Activated naive CD4-positive, alpha-beta T cell treated with anti-CD3 and anti-CD28 coated beads, Interleukin-2, amount 10 ng/mL, durations not matched to agents 7 days and 5 days (primary cell): ENCODE data around the gene ABLIM2.

Experiments used
- CTCF ChIA-PET: fragments of 350-600 bp; sonication (Branson Sonifier 250); formaldehyde crosslinking; loops from one replicate; lab custom pipeline; 2021; ENCODE audit warnings: antibody characterized with exemption; lab: Charles Lee
- DNase-seq: peaks from one replicate; pipeline ENCODE4 v3.0.0-alpha.2; 2020
- H3K27ac Mint-ChIP-seq: one replicate; pipeline ENCODE4 v1.8.0; 2021; ENCODE audit warnings: mild to moderate bottlenecking, moderate library complexity, mixed read lengths
- H3K27me3 Mint-ChIP-seq: one replicate; pipeline ENCODE4 v1.8.0; 2021; ENCODE audit warnings: mild to moderate bottlenecking, mixed read lengths
- H3K36me3 Mint-ChIP-seq: one replicate; pipeline ENCODE4 v1.8.0; 2021; ENCODE audit warnings: mixed read lengths
- H3K4me1 Mint-ChIP-seq: one replicate; pipeline ENCODE4 v1.8.0; 2021; ENCODE audit warnings: mixed read lengths
- H3K4me3 Mint-ChIP-seq: one replicate; pipeline ENCODE4 v1.8.0; 2021; ENCODE audit warnings: mild to moderate bottlenecking, moderate library complexity, mixed read lengths
- H3K9me3 Mint-ChIP-seq: one replicate; pipeline ENCODE4 v1.8.0; 2021; ENCODE audit warnings: mixed read lengths

The ABLIM2 gene

DNA sequence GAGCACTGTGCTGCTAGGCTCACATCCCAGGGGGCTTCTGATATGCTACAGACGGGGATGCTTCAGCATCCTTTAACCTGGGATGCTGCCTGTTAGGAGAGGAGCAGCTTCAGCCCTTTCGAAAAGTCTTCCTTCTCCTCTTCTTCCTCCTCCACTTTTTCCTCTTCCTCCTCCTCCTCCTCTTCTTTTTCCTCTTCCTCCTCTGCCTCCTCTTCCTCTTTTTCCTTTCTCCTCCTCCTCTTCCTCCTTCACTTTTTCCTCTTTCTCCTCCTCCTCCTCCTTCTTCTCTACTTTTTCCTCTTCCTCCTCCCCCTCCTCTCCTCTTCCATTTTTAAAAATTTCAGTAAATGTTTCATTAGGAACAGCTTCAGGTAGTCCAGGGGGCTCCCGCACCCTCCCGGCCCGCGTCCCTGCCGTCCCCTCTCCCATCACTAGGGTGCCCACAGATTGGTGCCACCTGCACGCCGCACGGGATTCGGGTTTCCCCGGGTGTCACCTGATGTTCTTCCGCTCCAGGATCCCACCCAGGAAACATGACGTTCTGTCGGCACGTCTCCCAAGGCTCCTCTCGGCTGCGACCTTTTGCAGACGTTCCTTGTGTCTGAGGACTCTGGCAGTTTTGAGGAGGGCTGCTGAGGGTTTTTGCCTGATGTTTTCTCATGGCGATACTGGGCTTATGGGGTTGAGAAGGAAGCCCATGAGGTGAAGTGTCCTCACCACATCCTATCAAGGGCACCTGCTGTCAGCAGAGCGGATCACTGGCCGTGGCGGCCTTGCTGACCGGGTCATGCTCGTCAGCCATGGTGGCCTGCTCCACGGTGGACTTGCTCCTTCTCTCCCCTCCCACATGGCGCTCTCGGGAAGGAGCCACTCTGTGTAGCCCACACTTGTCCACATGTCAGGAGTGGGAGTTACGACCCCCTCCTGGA is 135.6 kb downstream of the ABLIM2 start:
- H3K36me3 Mint-ChIP-seq: no peaks in the 10 kb centered on the region
- no peak for DNase-seq
- H3K4me3 Mint-ChIP-seq: no peak overlapping the region
- CTCF ChIA-PET: no interaction called here
- H3K27ac Mint-ChIP-seq: no peak overlapping the region
- peaks cover 26% of the 10 kb centered on the region for H3K27me3 Mint-ChIP-seq
- H3K9me3 Mint-ChIP-seq: no peaks in the 10 kb centered on the region
- H3K4me1 Mint-ChIP-seq: peaks cover 3% of the 10 kb centered on the region

DNA sequence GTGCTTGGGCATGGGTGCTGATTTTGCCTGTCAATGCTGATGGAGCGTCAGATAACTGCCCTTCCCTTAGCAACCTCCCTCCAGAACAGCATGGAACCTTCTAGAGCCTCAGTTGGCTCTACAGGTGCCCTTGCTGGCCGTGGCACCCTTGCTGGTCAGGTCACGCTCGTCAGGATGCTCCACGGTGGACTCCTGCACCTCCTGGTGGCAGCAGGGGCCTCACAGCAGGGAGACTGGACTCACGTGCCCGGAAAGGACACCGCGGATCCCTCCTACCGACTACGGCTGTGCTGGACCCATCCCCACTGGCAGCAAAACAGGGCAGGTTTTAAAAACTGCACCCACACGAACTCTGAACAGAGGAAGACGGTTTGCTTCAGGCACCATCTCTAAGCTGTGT is 136.8 kb downstream of the ABLIM2 start:
- H3K27me3 Mint-ChIP-seq: peaks cover 26% of the 10 kb centered on the region
- no peaks in the 10 kb centered on the region for H3K9me3 Mint-ChIP-seq
- no peak overlapping the region for H3K4me3 Mint-ChIP-seq
- no peak overlapping the region for H3K27ac Mint-ChIP-seq
- peaks cover 3% of the 10 kb centered on the region for H3K4me1 Mint-ChIP-seq
- CTCF ChIA-PET: no interaction called here
- no peak for DNase-seq
- H3K36me3 Mint-ChIP-seq: no peaks in the 10 kb centered on the region

DNA sequence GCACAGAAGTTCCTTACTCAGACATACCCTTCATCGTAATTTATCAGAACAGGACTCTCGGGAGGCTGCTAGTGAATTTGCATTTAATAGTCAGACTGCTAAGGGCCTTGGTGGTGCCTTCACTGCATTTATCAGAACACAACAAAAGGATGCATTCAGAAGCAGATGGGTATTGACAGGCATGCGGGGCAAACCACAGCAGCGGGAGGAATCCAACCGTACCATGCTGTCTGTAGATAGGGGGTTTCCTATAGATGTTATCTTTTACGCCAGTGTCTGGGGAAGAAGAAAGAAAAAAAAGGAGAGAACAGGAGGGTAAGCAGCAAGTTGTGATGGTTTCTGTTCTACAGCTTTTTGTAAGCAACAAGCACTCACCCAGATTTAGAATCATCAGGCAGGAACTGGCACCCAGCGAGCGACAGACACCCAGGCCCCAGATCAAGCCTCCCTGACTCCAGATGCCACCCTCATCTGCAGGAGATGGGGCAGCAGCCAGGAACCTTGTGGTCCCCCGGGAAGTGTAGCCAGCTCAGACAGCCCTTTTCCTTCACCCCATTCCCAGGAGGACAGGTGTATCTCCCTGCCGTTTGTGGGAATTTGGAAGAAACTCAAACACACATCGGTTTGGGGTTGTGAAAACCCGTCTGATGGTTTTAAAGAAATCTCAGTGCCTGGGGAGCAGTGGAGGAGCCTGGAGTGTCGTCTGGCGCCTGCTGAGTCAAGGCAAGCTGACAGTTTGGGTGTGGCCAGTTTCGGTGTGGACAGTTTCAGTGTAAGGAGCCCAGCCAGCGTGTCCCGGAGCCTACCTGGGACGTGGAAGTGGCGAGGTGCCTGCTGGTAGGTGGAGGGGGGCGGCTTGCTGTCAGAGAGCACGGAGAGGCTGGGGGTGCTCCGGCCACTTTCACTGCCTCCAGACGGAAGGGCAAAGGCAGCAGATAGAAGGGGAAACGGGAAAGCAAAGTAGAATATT is 138.9 kb downstream of the ABLIM2 start:
- Mint-ChIP-seq H3K4me1 (peaks cover 3% of the 10 kb centered on the region), H3K4me3 (no peak overlapping the region)

DNA sequence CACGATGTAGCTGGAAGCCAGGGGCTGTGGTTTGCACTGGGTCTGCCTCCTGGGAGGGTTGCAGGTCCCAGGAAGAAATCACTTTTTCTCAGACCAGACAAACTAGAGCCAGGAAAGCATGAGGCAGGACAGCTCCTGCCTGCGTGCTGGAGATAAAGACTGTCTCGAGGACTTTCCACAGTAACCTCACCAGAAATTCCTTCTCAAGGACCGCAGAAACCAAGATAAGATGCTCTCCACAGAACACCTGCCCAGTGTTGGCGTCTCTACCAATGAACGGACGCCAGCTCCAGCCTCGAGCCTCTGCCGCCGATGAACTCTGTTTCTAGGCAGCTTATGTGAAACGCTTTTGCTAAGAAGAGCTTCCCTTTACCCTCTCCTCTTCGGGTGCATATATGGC is 142.1 kb downstream of the ABLIM2 start:
- CTCF ChIA-PET: no interaction called here
- H3K4me3 Mint-ChIP-seq: no peak overlapping the region
- peaks cover 3% of the 10 kb centered on the region for H3K4me1 Mint-ChIP-seq
- no peaks in the 10 kb centered on the region for H3K36me3 Mint-ChIP-seq
- peaks cover 48% of the 10 kb centered on the region for H3K27me3 Mint-ChIP-seq
- H3K27ac Mint-ChIP-seq: no peak overlapping the region
- no peak for DNase-seq
- H3K9me3 Mint-ChIP-seq: no peaks in the 10 kb centered on the region

More for the DNA sequence above, 138.9 kb downstream of the ABLIM2 start:
- no peak overlapping the region for H3K27ac Mint-ChIP-seq
- no peaks in the 10 kb centered on the region for H3K9me3 Mint-ChIP-seq
- H3K27me3 Mint-ChIP-seq: peaks cover 38% of the 10 kb centered on the region
- DNase-seq: no peak
- H3K36me3 Mint-ChIP-seq: no peaks in the 10 kb centered on the region
- CTCF ChIA-PET: interaction anchor here (0.6 kb wide), 1 partner anchor 339 kb away, joined by 3 read pairs; no protein-coding TSS in a partner anchor

DNA sequence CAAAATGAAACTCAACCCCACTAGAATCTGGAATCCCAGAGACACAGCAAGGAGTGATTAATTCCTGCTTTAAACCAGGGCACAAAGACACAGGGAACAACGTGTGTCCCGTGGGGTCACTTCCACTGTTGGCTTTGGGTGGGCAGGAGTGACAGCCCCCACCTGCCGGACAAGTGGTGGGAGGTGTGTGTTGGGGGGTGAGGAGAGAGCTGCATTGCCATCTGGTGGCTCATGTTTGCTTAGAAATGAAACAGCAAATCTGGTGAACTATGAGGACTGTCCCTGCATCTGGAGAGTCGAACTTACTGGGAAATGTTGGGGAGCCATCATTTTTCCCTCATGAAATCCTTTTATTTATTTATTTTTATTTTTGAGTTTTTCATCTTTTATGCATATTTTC is 143.1 kb downstream of the ABLIM2 start:
- CTCF ChIA-PET: no interaction called here
- Mint-ChIP-seq H3K27me3 (peaks cover 48% of the 10 kb centered on the region), H3K36me3 (no peaks in the 10 kb centered on the region), H3K9me3 (no peaks in the 10 kb centered on the region), H3K4me1 (peaks cover 3% of the 10 kb centered on the region), H3K4me3 (no peak overlapping the region), H3K27ac (no peak overlapping the region)
- no peak for DNase-seq

DNA sequence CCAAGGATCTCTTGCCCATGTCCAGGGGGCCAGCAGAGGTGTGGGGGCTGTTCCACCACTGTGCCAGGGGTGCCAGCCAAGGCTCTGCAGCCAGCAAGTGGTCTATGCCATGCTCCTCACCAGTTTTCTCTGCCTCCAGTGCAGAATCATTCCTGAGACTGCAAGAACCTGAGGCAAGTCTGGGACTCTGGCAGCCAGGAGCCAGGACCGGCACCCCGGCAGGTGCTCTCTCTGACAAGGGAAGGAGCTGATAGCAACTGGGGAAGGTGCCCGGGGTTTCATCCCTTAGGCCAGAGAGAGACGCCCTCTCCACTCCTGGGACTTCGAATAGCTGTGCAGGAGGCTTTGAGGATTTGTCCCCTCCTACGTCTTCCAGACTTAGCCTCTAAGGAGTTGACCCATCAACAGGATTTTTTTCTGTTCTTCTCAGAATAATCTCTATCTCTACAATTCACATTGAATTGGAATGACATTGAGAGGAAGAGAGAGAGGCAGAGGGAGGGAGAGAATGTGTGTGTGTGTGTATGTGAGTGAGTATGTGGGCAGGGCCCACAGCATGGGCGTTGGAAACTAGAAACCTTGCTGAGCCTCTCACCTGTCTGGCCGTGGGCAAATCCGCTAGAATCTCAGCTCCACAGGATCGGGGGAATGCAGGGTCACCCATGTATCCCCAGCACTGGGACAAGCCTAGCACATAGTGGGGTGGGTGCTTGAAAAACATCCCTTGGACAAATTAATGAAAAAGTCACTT is 144.5 kb downstream of the ABLIM2 start:
- Mint-ChIP-seq H3K36me3 (no peaks in the 10 kb centered on the region), H3K9me3 (no peaks in the 10 kb centered on the region), H3K27me3 (peaks cover 38% of the 10 kb centered on the region), H3K4me3 (no peak overlapping the region), H3K27ac (no peak overlapping the region), H3K4me1 (no peaks in the 10 kb centered on the region)
- CTCF ChIA-PET: no interaction called here
- no peak for DNase-seq

DNA sequence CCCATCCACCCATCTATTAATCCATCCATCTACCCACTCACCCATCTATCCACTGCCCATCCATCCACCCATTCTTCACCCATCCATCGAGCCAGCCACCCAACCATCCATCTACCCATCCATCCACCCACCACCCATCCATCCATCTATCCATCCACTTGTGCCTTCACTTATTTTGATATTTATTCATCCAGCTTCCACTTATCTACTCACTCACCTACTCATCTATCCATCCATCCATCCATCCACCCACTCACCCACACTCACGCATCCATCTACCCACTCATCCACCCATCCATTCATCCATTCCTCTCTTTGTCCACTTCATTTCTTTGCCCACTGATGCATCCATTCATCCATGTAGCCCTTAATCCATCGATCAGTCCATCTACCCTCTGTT is 146.1 kb downstream of the ABLIM2 start:
- no peak overlapping the region for H3K4me3 Mint-ChIP-seq
- H3K9me3 Mint-ChIP-seq: no peaks in the 10 kb centered on the region
- H3K27me3 Mint-ChIP-seq: peaks cover 27% of the 10 kb centered on the region
- H3K36me3 Mint-ChIP-seq: no peaks in the 10 kb centered on the region
- no peaks in the 10 kb centered on the region for H3K4me1 Mint-ChIP-seq
- CTCF ChIA-PET: no interaction called here
- no peak overlapping the region for H3K27ac Mint-ChIP-seq
- DNase-seq: no peak

DNA sequence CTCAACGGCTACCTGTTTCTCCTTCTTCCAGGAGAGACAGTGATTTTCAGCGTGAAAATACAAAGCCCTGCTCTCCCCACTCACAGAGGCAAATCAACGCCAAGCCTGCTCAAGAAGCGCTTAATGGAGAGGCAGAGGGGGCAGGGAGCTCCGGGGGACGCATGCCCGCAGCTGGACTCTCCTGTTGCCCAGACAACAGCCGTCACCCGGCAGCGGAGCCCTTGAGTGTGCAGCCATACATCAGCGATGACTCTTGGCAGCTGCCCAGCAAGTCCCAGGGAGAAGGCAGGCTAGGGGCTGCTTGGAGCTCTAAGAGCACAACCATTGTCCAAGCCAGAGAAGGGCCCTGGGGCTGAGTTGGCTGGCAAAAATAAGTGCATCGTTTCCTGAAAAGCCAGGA is 148.0 kb downstream of the ABLIM2 start:
- Mint-ChIP-seq H3K27me3 (peaks cover 23% of the 10 kb centered on the region), H3K9me3 (no peaks in the 10 kb centered on the region), H3K27ac (no peak overlapping the region), H3K4me1 (no peaks in the 10 kb centered on the region), H3K4me3 (no peak overlapping the region), H3K36me3 (no peaks in the 10 kb centered on the region)
- CTCF ChIA-PET: no interaction called here
- DNase-seq: no peak

DNA sequence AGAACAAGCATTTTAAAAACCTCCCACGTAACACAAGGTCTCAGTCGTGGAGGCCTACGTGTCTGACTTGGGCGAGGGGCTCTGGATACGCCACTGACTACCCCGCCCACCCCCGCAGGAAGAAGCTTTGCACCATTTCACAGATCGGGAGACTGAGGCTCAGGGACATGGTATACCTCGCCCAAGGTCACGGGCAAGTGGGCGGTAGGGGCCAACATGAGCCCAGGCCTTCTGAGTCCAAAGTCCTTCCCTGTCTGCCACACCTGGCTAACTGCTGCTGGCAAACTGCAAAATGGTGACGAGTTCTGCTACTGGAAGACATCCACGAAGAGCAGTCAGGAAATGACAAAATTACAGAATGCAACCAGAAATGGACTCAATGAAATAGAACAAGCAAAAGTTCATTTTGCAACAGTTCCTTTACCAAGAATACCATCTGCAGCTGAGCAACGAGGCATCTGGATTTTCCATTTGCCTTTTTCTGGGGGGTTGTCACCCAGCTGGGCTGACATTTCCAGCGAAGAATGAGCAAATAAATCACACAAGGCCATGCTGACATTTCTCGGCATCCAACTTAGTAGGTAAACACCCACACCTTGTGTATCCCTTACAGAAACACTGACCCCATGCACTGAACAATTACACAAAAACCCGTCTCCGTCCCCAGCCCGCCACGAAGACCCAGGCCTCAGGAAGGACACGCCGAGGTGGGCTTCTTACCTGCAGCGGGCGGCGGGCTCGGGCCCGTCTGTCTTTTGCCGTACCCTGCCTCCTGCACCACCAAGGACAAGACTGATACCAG is 148.7 kb downstream of the ABLIM2 start:
- Mint-ChIP-seq H3K36me3 (no peaks in the 10 kb centered on the region), H3K9me3 (no peaks in the 10 kb centered on the region), H3K27ac (no peak overlapping the region), H3K4me3 (no peak overlapping the region), H3K4me1 (no peaks in the 10 kb centered on the region), H3K27me3 (peaks cover 17% of the 10 kb centered on the region)
- DNase-seq: no peak
- CTCF ChIA-PET: no interaction called here

DNA sequence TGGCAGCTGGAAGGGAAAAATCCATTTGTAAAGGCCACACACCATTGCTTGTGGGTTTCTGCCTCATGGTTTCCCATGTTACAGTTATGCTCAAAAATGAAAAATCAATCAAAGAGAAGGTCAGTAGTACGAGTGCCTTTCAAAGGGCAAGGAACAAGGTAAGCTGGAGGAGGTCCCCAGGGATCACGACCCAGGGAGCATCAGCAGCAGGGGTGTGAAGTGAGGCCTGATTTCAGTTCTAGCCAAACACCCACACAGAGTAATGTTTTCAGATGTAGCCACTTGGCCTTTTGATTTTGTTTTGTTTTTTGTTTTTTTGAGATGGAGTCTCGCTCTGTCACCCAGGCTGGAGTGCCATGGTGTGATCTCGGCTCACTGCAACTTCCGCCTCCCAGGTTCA is 149.5 kb downstream of the ABLIM2 start:
- Mint-ChIP-seq H3K27me3 (peaks cover 10% of the 10 kb centered on the region), H3K36me3 (no peaks in the 10 kb centered on the region), H3K27ac (no peak overlapping the region), H3K4me3 (no peak overlapping the region), H3K9me3 (no peaks in the 10 kb centered on the region), H3K4me1 (no peaks in the 10 kb centered on the region)
- DNase-seq: no peak
- CTCF ChIA-PET: no interaction called here

DNA sequence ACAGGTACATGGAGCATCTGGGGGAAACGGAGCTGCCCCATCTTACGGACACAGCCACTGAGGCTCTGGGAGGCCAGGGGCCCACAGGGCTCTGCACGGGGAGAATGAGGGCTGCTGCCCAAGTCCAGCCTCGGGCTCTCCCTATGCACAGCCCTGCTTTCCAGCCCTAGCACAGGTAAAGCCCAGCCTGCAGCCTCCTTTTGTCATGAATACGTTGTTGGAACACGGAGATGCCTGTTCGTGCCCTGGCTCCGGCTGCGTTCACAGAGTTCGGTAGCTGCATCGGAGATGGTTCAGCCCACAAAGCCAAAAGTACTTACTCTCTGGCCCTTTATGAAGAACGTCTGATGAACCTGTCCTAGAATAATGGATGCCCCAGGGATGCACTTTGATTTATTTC is 150.2 kb downstream of the ABLIM2 start:
- no peak for DNase-seq
- CTCF ChIA-PET: no interaction called here
- no peak overlapping the region for H3K27ac Mint-ChIP-seq
- no peak overlapping the region for H3K4me3 Mint-ChIP-seq
- H3K4me1 Mint-ChIP-seq: no peaks in the 10 kb centered on the region
- H3K27me3 Mint-ChIP-seq: peaks cover 4% of the 10 kb centered on the region
- no peaks in the 10 kb centered on the region for H3K9me3 Mint-ChIP-seq
- no peaks in the 10 kb centered on the region for H3K36me3 Mint-ChIP-seq

DNA sequence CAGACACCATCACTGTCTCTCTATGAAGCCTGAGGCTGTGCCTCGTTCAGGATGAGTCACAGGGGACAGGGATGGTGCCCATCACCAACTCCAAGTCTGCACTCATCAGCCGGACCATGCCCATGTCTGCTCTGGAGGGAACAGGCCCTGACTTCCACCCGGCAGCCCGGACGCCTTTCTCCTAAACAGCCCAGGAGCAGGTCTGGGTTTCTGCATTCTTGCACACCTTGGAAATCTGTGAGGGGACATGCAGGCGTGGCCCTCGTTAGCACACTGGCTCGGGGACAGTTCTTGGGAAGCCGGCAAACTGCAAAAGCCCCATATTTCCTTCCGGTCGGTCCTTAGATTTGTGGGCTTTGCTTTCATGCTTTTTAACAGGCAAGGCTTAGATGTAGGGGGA is 151.0 kb downstream of the ABLIM2 start:
- Mint-ChIP-seq H3K4me1 (no peaks in the 10 kb centered on the region), H3K27ac (no peak overlapping the region), H3K27me3 (peaks cover 4% of the 10 kb centered on the region), H3K9me3 (no peaks in the 10 kb centered on the region), H3K36me3 (no peaks in the 10 kb centered on the region), H3K4me3 (no peak overlapping the region)
- no peak for DNase-seq
- CTCF ChIA-PET: no interaction called here

DNA sequence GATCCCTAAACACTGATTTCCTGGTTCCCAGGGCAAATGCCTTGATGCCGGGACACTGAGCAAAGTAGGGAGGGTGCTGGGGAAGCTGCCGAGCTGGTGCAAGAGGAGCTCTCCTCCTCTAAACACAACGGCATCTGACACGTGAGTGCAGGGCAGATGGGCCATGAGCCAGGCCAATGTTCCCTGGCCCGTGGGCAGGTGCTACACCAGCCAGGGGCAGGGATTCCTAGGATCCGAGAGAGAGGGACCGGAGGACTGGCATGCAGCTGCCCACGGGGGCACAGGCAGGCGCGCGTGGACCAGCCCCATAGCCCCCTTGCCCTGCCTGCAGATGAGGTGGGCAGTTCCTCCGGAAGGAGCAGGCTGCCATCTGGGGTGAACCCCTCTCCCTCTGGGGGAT is 152.1 kb downstream of the ABLIM2 start:
- peaks cover 4% of the 10 kb centered on the region for H3K27me3 Mint-ChIP-seq
- DNase-seq: no peak
- no peak overlapping the region for H3K27ac Mint-ChIP-seq
- H3K36me3 Mint-ChIP-seq: no peaks in the 10 kb centered on the region
- H3K4me1 Mint-ChIP-seq: no peaks in the 10 kb centered on the region
- CTCF ChIA-PET: no interaction called here
- no peaks in the 10 kb centered on the region for H3K9me3 Mint-ChIP-seq
- no peak overlapping the region for H3K4me3 Mint-ChIP-seq
